HepG2 (cell line): ENCODE data around the gene GFOD1. TPM values are rescaled to one million over a fixed set of nuclear protein-coding genes. Genes with fewer than 3 reads are reported as not detected.

Experiments used
- ATAC-seq: fragments of 200-7000 bp; cut with Tn5 transposase; 3 replicates; pipeline ENCODE4 v1.9.1; 2020; ENCODE audit warnings: mild to moderate bottlenecking, moderate library complexity
- BruUV-seq: library from RNA; stranded (reverse); fragments of 400-500 nt; replicated peaks from 2 replicates; lab custom pipeline; 2021; lab: Mats Ljungman, UMichigan
- CTCF ChIA-PET: fragments of 300-600 bp; formaldehyde crosslinking; extraction: SDS; loops from one replicate; lab custom pipeline; 2021; ENCODE audit warnings: low total read pairs, inconsistent platforms, low intra/inter-chr PET ratio; lab: Yijun Ruan, JAX
- POLR2A ChIA-PET: fragments of 350-600 bp; sonication (Branson Sonifier 250); formaldehyde crosslinking; loops from one replicate; lab custom pipeline; 2020; ENCODE audit warnings: antibody characterized with exemption, inconsistent platforms; lab: Yijun Ruan, JAX
- DNase-seq: peaks from one replicate; pipeline ENCODE4 v3.0.0-alpha.2; 2015; ENCODE audit warnings: low spot score
- FAIRE-seq: peaks from 3 replicates; lab custom pipeline; 2011; peaks lifted over from hg19 to GRCh38; lab: Jason Lieb, UNC
- H2AFZ ChIP-seq: one replicate; pipeline ENCODE4 v1.6.1; 2011; ENCODE audit warnings: low read length, inconsistent platforms
- H3K27ac ChIP-seq: fragments of 300-600 bp; 3 replicates; pipeline ENCODE4 v1.8.0; 2011; ENCODE audit warnings: mixed run types, mild to moderate bottlenecking, mixed read lengths, low read length, inconsistent platforms; ENCODE audit not compliant: insufficient read depth; ENCODE audit errors: extremely low read length
- H3K27me3 ChIP-seq, 2 experiments: fragments of 200-600 bp in 1 of 2; 2 replicates in 1 of 2; 3 replicates in 1 of 2; pipeline versions ENCODE4 v1.6.0 to v1.8.0; 2011; ENCODE audit warnings: low read length in 2 of 2, mild to moderate bottlenecking in 2 of 2, moderate library complexity in 2 of 2, inconsistent platforms in 1 of 2; ENCODE audit not compliant: insufficient read depth in 2 of 2, control insufficient read depth in 1 of 2
- H3K36me3 ChIP-seq, 2 experiments: fragments of 200-600 bp in 1 of 2; replicated peaks in 1 of 2; 2 replicates in 1 of 2; 3 replicates in 1 of 2; pipeline versions ENCODE4 v1.5.1 to v1.8.0; 2011; ENCODE audit warnings: low read length in 2 of 2, inconsistent platforms in 1 of 2; ENCODE audit not compliant: insufficient read depth in 2 of 2, control insufficient read depth in 1 of 2
- H3K4me1 ChIP-seq: 2 replicates; pipeline ENCODE4 v1.5.1; 2012; ENCODE audit warnings: low read length, inconsistent platforms; ENCODE audit not compliant: insufficient read depth
- H3K4me2 ChIP-seq: 2 replicates; pipeline ENCODE4 v1.6.0; 2011; ENCODE audit warnings: low read depth, low read length, inconsistent platforms
- H3K4me3 ChIP-seq, 3 experiments: fragments of 200-600 bp in 1 of 3; sonication (generic), shearing (Covaris generic) in 1 of 3; replicated peaks in 1 of 3; 2 replicates each; pipeline ENCODE4 v1.5.1; 2011 to 2016; ENCODE audit warnings: low read length in 3 of 3, inconsistent platforms in 2 of 3, low read depth in 2 of 3, mild to moderate bottlenecking in 2 of 3, control low read depth in 1 of 3, mixed read lengths in 1 of 3; ENCODE audit not compliant: insufficient read depth in 1 of 3
- H3K79me2 ChIP-seq: one replicate; pipeline ENCODE4 v1.6.1; 2011; ENCODE audit warnings: low read length, inconsistent platforms; ENCODE audit not compliant: insufficient read depth
- H3K9ac ChIP-seq: 2 replicates; pipeline ENCODE4 v1.6.0; 2011; ENCODE audit warnings: mild to moderate bottlenecking, low read depth, low read length, inconsistent platforms; ENCODE audit not compliant: insufficient read depth
- H3K9me3 ChIP-seq: 2 replicates; pipeline ENCODE4 v1.5.1; 2012; ENCODE audit warnings: mild to moderate bottlenecking, low read length
- H4K20me1 ChIP-seq: 2 replicates; pipeline ENCODE4 v1.6.0; 2011; ENCODE audit warnings: inconsistent platforms, mild to moderate bottlenecking, low read length, moderate library complexity; ENCODE audit not compliant: insufficient read depth
- KDM4B ChIP-seq: sonication (generic); formaldehyde crosslinking; IDR thresholded peaks from 2 replicates; pipeline ENCODE4 v1.4.0; 2020; ENCODE audit warnings: missing genetic modification reagents
- MAFF ChIP-seq: IDR thresholded peaks from 2 replicates; pipeline ENCODE4 v1.6.1; 2011; ENCODE audit warnings: low read depth, low read length, improper control_type of control experiment
- MAFK ChIP-seq, 2 experiments: IDR thresholded peaks in 1 of 2; conservative IDR thresholded peaks in 1 of 2; 2 replicates each; pipeline ENCODE4 v1.6.1; 2011; ENCODE audit warnings: improper control_type of control experiment in 2 of 2, low read length in 2 of 2
- MLLT10 ChIP-seq: sonication (generic); formaldehyde crosslinking; IDR thresholded peaks from 2 replicates; pipeline ENCODE4 v1.4.0; 2020; ENCODE audit warnings: missing genetic modification reagents
- PCBP1 ChIP-seq: fragments of 200-400 bp; formaldehyde crosslinking; IDR thresholded peaks from 2 replicates; pipeline ENCODE4 v1.6.1; 2017; ENCODE audit warnings: mild to moderate bottlenecking, low read depth, low read length, borderline replicate concordance
- RNF2 ChIP-seq: fragments of 450-650 bp; conservative IDR thresholded peaks from 2 replicates; pipeline ENCODE4 v1.6.1; 2016; ENCODE audit warnings: low read depth
- ZNF234 ChIP-seq: sonication (generic); formaldehyde crosslinking; conservative IDR thresholded peaks from 2 replicates; pipeline ENCODE4 v1.5.1; 2020; ENCODE audit warnings: mild to moderate bottlenecking, missing genetic modification reagents
- ZNF354B ChIP-seq: sonication (generic); formaldehyde crosslinking; IDR thresholded peaks from 2 replicates; pipeline ENCODE4 v1.8.0; 2022; ENCODE audit warnings: mild to moderate bottlenecking, missing genetic modification reagents
- WGBS: methylation state at CpG from one replicate; pipeline ENCODE4 v1.1.6; 2017; ENCODE audit warnings: low lambda C conversion rate; 5-methylcytosine and 5-hydroxymethylcytosine counted together
- in situ Hi-C: cut with HindIII; loops from 2 replicates; pipeline ENCODE4 v1.10.0; 2017; ENCODE audit warnings: low pct_unique_long_range_greater_than_20kb; ENCODE audit not compliant: extremely low pct_ligation_motif_present
- intact Hi-C: fragments of 100-400 bp; cut with micrococcal nuclease; formaldehyde crosslinking; loops from one replicate; pipeline ENCODE4 v1.10.0; 2022; ENCODE audit not compliant: unreplicated experiment
- polyA plus RNA-seq, 8 experiments: library from polyadenylated mRNA; depleted of rRNA in 3 of 8; stranded (reverse) in 7 of 8; unstranded in 1 of 8; fragments of >200 nt; fragmentation: Illumina TruSeq in 4 of 8; extraction: Trizol in 4 of 8; gene quantifications; 2 replicates each; pipeline versions ENCODE4 v1.2.1 to v1.2.3, GENCODE V29; 2011 to 2016; ENCODE audit warnings: low read depth in 4 of 8, missing spikeins in 1 of 8, mixed read lengths in 1 of 8; ENCODE audit not compliant: insufficient read depth in 1 of 8
- total RNA-seq, 5 experiments: library from RNA; depleted of rRNA; stranded (reverse); fragments of >200 nt; fragmentation: Illumina TruSeq; extraction: Trizol; gene quantifications; 2 replicates each; pipeline ENCODE4 v1.2.3, GENCODE V29; 2016; ENCODE audit warnings: low read depth in 1 of 5
- TF ChIP-seq, protein P1 (sequence below): sonication (generic); formaldehyde crosslinking; IDR thresholded peaks from 2 replicates; pipeline ENCODE4 v1.5.0; 2020; ENCODE audit warnings: mild to moderate bottlenecking, missing genetic modification reagents, borderline replicate concordance
- TF ChIP-seq, protein P2 (sequence below): sonication (generic); formaldehyde crosslinking; conservative IDR thresholded peaks from 2 replicates; pipeline ENCODE4 v1.8.0; 2022; ENCODE audit warnings: missing genetic modification reagents

GFOD1 gene
- total and polyA plus RNA-seq, 2 of the 13 experiments (the other 11 are each of a cell fraction or from before 2014, with no cell fraction given): 1.9 to 6.4 TPM

DNA sequence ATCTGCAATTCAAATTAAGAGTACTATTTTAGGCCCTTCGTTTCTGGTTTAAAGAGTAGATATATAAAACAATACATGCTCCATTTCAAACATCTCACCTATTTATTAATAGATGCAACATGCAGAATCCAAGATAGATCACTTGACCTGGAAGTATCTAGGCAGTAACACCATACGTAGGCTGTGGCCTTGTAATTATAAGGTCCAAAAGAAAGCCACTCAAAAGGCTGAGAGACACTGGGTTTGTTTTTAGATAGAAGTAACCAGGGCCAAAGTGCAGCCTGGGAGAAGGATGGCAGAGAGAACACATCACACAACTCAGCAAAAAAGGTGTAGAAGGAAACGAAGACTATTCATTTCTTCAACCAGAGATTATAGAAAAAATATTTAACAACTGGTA lies 8.4 kb upstream of the GFOD1 start:
- ATAC-seq (no peak), FAIRE-seq (no peak), DNase-seq (no peak)
- no peak overlapping the region for H3K9ac ChIP-seq
- in situ Hi-C loops: no loop called here
- no peak overlapping the region for H3K4me2 ChIP-seq
- H4K20me1 ChIP-seq: no peaks in the 10 kb centered on the region
- no peak overlapping the region for H3K4me3 ChIP-seq
- H3K4me1 ChIP-seq: peaks cover 13% of the 10 kb centered on the region
- no peaks in the 10 kb centered on the region for H3K36me3 ChIP-seq
- BruUV-seq: no TSS peak
- CTCF ChIA-PET: no interaction called here
- intact Hi-C loops: no loop called here
- H3K9me3 ChIP-seq: no peaks in the 10 kb centered on the region
- WGBS: 11% methylated on average over 3 of the region's 3 CpGs
- no peaks in the 10 kb centered on the region for H3K79me2 ChIP-seq
- TF ChIP-seq ZNF354B (CRISPR knock-in tag) (no peak), MAFF (0 out of 2 replicates have a peak, but pooled peaks have one; percentile 8), PCBP1 (no peak), MAFK (conservative IDR thresholded peaks at IDR 0.05 in 1 of 2, IDR thresholded peaks at IDR 0.05 in 1 of 2; ENCODE audit: low read length in 2 of 2) (0 out of 4 replicates have a peak, but pooled peaks of 1 of the 2 experiments have one; percentile 15), KDM4B (no peak), ZNF234 (no peak), RNF2 (no peak), MLLT10 (CRISPR knock-in tag) (no peak)
- TF ChIP-seq, protein P1, sequence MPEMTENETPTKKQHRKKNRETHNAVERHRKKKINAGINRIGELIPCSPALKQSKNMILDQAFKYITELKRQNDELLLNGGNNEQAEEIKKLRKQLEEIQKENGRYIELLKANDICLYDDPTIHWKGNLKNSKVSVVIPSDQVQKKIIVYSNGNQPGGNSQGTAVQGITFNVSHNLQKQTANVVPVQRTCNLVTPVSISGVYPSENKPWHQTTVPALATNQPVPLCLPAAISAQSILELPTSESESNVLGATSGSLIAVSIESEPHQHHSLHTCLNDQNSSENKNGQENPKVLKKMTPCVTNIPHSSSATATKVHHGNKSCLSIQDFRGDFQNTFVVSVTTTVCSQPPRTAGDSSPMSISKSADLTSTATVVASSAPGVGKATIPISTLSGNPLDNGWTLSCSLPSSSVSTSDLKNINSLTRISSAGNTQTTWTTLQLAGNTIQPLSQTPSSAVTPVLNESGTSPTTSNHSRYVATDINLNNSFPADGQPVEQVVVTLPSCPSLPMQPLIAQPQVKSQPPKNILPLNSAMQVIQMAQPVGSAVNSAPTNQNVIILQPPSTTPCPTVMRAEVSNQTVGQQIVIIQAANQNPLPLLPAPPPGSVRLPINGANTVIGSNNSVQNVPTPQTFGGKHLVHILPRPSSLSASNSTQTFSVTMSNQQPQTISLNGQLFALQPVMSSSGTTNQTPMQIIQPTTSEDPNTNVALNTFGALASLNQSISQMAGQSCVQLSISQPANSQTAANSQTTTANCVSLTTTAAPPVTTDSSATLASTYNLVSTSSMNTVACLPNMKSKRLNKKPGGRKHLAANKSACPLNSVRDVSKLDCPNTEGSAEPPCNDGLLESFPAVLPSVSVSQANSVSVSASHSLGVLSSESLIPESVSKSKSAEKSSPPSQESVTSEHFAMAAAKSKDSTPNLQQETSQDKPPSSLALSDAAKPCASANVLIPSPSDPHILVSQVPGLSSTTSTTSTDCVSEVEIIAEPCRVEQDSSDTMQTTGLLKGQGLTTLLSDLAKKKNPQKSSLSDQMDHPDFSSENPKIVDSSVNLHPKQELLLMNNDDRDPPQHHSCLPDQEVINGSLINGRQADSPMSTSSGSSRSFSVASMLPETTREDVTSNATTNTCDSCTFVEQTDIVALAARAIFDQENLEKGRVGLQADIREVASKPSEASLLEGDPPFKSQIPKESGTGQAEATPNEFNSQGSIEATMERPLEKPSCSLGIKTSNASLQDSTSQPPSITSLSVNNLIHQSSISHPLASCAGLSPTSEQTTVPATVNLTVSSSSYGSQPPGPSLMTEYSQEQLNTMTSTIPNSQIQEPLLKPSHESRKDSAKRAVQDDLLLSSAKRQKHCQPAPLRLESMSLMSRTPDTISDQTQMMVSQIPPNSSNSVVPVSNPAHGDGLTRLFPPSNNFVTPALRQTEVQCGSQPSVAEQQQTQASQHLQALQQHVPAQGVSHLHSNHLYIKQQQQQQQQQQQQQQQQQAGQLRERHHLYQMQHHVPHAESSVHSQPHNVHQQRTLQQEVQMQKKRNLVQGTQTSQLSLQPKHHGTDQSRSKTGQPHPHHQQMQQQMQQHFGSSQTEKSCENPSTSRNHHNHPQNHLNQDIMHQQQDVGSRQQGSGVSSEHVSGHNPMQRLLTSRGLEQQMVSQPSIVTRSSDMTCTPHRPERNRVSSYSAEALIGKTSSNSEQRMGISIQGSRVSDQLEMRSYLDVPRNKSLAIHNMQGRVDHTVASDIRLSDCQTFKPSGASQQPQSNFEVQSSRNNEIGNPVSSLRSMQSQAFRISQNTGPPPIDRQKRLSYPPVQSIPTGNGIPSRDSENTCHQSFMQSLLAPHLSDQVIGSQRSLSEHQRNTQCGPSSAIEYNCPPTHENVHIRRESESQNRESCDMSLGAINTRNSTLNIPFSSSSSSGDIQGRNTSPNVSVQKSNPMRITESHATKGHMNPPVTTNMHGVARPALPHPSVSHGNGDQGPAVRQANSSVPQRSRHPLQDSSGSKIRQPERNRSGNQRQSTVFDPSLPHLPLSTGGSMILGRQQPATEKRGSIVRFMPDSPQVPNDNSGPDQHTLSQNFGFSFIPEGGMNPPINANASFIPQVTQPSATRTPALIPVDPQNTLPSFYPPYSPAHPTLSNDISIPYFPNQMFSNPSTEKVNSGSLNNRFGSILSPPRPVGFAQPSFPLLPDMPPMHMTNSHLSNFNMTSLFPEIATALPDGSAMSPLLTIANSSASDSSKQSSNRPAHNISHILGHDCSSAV (CRISPR knock-in tag): no peak
- TF ChIP-seq, protein P2, sequence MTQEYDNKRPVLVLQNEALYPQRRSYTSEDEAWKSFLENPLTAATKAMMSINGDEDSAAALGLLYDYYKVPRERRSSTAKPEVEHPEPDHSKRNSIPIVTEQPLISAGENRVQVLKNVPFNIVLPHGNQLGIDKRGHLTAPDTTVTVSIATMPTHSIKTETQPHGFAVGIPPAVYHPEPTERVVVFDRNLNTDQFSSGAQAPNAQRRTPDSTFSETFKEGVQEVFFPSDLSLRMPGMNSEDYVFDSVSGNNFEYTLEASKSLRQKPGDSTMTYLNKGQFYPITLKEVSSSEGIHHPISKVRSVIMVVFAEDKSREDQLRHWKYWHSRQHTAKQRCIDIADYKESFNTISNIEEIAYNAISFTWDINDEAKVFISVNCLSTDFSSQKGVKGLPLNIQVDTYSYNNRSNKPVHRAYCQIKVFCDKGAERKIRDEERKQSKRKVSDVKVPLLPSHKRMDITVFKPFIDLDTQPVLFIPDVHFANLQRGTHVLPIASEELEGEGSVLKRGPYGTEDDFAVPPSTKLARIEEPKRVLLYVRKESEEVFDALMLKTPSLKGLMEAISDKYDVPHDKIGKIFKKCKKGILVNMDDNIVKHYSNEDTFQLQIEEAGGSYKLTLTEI (CRISPR knock-in tag): no peak
- no peaks in the 10 kb centered on the region for H3K27me3 ChIP-seq
- POLR2A ChIA-PET: no interaction called here
- no peak overlapping the region for H2AFZ ChIP-seq
- H3K27ac ChIP-seq: no peak overlapping the region
